SKM-1 treated with dmso at 0.1 percent for 144 hours (cell line): ENCODE results near the gene DUT.

Experiments used
- DNase-seq: peaks from one replicate; lab custom pipeline; 2025; ENCODE audit not compliant: unreplicated experiment; lab: John Stamatoyannopoulos, UW

The DUT gene

DNA sequence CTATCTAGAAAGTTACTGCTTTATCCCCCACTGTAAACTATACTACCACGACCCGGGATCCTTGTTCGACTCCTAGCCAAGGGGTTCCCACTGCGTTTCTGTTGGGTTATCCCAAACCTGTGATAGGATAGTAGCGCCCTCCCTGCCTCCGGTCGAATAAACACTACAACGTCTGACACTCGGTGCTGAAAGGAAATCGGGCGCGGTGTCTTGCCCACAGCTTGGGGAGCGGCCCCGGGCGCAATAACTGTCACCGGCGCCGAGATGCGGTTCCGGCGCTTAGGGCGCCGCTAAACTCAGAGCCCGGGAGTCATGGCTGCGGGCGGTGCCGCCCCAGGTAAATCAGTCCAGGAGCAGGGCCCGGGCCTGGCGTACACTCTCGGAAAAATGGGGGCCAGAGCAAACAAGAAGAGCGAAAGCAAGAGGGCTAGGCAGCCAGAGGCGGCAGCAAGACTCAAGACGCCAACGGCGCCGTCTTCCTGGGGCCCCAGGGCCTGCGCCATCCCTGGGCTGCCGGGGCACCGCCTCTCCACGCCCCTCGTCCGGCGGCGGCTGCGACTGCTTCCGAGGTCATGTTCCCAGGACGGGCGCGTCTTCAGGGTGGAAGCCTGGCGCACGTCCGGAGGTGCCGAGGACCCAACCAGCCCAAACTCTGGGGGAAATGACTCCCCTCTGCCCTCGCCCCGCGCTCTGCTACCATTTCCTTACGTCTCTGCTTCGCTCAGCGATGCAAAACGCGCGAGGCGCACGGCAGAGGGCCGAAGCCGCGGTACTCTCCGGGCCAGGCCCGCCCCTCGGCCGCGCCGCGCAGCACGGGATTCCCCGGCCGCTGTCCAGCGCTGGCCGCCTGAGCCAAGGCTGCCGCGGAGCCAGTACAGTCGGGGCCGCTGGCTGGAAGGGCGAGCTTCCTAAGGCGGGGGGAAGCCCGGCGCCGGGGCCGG, at the start of gene DUT:
DUT (plus strand) TSS at position 575 of the 941 bp plus-strand sequence; CDS start at position 662, 87 bp downstream.
- peak; percentile 54 for DNase-seq

DNA sequence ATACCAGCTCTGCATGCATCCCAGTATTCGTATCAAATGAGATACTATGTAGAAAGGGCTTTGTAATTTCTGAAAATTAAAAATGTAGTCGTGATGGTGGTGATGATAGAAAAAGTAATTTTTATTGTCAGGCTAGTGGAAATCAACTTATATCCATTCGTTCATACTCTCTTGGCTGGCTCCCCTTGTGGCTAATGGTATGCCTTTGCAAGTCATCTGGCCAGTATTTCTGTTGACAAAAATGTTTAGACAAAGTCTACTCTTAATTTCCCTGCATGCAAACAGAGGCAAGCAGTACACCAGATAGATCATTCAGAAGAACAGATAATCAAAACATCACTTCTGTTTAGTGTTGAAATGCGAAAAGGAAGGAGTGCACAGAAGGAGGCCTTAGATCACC, 49.6 kb upstream of the DUT start:
- no peak for DNase-seq

DNA sequence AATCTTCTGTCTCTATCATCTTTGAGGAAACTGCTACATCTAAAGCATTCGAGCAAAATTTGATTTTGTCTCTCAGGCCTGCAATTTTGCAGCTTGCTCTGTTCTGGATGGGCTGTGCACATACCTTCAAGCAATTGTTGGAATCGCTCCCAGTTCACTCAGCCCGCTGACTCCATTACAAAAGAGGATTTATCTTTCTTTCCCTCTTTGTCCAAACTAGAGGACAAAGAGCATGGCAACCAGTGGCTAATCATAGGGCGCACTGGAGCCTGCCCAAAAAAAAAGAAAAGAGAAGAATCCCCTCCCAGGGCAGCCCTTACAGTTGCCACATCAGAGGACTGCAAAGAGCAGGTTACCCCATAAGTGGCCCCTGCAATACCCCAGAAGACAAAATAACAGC, 49.0 kb upstream of the DUT start:
- no peak for DNase-seq

DNA sequence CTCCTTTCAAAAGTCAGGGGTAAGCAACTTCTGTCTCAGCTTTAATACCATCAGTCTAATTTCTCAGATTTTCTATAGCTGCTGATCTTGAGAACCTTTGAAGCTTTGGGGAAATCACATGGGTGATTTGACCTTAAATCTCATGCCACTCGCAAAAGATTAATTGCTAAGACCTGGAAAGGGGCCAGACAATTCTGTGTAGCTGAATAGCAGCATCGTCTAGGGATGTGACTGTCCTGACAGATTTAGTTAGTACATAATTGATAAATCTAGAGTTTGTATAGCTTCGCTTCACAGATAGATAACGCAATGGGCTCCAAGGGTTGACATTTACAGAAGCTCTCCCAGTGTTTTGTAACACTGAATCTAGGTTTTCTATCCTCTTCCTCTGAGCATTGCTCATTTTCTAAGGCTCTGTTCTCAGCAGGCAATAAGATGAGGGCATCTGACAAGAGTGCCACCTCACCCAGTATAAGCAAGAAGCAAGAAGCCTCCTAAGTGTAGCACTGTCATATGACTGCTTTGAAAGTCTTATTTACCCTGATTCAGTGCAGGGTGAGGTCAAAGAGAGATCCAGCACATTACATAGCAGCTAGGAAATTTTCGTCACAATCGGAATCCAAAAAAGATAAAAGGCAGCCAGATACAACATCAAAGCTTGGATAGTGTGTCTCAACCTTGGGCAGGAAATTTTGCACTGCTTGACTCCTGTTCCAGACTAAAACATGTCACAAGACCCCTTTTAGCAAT, 47.7 kb upstream of the DUT start:
- no peak for DNase-seq

DNA sequence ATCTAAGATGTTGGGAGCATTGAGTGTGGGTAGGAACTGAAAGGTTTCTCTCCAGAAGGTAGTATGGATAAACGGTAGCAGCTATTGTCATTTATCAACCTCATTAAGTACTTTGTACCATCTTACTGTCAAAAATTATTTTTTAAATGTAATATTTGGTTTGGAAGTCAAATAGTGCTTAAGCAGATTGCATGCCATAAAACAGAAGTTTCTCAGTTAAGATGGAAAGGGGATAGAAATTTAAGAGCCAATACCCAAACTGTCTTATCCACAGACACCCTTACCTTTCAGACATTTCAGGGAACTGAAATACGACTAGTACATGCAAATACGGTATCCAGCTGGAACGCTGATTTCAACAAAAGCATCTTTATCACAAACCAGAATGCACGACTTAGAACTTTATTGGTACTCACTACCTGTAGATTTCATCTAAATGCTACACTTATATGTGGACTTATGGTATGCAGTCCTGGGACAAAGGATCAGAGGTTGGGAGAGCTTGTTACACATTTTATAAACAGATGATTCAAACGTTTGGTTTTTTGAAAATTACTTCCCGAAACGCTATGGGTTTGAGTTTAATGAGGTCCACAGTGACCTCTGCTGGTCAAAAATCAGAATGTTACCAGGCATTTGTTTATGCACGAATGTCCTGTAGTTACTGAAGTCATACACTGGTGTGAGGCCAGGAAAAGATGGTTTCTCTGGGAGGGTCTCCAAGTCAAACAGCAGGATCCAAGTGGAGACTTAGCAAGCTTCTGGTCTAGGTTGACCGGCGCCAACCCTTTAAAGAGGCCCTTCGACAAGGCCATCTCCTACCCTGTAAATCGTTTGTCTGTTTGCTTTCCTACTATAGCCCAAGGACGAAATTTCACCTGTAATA, 45.7 kb upstream of the DUT start:
- peak; percentile 48 for DNase-seq

DNA sequence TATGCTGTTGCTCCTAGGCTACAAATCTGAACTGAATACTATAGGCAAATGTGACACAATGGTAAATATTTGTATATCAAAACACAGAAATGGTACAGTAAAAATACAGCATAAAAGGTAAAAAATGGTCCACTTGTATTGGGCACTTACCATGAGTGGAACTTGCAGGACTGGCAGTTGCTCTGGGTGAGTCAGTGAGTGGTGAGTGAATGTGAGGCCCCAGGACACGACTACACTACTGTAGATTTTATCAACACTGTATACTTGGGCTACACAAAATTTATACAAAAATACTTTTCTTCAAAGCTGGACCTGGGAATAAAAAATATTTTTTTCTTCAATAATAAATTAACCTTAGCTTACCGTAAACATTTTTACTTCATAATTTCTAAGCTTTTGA, 41.6 kb upstream of the DUT start:
- no peak for DNase-seq

DNA sequence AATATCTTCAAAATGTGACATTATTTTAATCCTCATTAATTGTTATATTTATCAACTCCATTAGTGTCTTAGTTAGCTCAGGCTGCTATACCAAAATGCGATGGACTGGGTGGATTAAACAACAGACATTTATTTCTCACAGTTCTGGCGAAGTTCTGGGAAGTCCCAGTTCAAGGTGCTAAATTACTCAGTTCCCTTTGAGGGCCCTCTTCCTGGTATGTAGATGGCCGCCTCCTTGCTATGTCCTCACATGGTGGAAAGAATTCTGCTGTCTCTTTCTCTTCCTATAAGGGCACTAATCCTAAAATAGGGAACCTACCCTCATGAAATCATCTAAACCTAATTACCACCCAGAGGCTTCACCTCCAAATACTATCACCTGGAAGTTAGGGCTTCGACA, 38.8 kb upstream of the DUT start:
- no peak for DNase-seq

DNA sequence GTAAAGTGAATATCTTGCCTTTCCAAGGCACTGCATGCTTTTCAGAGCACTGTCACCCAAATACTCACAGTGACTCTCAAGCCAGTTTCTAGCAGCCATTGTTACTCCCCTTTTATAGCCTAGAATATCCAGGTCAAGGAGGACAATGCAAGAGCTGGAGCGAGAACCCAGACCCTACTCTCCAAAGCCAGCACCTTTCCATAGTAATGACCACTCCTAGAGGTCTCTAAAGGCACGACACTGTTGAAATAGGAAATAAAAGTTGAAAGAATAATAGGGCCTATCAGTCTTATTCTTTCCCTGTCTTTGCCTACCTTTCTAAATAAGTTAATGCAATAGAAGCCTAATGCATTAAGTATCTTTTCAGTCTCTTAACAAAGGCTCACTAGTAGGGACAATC, 33.6 kb upstream of the DUT start:
- DNase-seq, result no peak

DNA sequence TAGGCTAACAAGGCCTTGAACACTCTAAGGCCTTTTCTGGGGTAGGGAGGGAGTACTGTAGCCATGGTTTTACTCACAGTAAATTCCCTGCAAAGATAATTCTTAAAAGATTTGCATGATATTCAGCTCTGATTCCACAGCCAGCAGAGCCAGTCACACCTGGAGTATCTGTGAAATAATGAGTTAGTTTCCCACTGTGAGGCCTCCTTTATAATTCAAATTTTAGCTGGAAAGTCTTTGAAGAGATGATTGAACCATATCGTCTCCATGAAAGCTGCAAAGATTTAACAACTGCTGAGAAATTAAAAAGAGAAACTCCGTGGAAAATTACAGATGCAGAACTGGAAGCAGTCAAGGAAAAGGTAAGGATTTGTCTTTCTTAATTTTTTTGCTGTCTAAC, 32.3 kb upstream of the DUT start:
- no peak for DNase-seq

DNA sequence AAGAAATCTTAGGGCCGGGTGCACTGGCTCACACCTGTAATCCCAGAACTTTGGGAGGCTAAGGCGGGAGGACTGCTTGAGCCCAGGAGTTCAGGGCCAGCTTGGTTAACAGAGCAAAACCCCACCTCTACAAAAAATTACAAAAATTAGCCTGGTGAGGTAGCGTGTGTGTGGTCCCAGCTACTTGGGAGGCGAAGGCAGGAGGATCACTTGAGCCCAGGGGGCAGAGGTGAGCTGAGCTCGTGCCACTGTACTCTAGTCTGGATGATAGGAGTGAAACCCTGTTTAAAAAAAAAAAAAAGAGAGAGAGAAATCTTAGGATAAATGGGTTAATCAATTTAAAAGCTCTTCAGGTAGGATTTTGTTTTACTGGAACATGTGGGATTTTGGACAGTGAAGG, 31.2 kb upstream of the DUT start:
- no peak for DNase-seq

DNA sequence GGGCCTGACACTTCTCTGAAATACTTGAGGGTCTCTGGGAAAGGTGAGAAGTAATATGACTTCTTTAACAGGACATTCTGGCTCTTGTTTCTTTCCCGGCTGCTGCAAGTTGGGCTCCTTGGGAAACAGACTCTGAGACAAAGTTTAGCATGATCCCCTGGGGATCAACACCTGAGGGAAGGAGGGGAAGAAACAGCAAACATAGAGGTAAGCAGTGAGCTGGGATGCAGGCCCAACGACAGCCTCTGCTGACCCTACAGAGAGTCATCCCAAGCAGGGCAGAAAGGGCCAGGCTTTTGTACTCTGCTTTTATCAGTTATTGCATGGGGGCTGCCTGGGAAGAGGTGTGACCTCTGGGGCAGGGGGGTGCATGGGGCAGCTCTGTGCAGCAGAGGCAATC, 26.8 kb upstream of the DUT start:
- DNase-seq, result no peak

DNA sequence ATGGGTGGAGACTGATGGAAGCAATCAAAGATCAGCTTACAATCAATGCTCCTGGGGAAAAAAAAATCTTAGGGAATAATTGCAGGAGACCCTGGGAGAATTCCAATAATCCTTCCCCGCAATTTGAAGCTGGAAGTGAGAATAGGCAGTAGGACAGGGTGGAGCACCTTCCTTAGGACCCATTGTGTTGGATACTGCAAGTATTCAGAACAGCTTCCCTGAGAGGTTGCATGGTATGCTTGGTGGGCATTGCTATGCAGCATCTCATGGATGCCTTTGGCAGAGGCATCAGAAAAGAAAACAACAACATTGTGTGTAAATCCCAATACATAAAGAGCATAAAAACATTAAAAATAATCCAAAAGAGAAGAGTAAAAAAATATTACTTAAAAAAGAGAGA, 24.6 kb upstream of the DUT start:
- DNase-seq, result no peak

DNA sequence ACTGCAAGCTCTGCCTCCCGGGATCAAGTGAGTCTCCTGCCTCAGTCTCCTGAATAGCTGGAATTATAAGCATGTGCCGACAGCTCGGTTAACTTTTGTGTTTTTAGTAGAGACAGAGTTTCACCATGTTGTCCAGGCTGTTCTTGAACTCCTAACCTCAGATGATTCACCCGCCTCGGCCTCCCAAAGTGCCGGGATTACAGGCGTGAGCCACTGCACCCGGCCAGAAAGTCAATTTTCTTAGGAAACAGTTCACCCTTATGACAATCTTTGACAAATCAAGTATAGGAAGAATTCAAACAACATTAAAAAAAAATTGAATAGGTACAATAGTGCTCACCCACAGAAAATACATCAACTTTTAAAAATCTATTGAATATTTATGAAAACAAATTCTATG, 23.6 kb upstream of the DUT start:
- no peak for DNase-seq

DNA sequence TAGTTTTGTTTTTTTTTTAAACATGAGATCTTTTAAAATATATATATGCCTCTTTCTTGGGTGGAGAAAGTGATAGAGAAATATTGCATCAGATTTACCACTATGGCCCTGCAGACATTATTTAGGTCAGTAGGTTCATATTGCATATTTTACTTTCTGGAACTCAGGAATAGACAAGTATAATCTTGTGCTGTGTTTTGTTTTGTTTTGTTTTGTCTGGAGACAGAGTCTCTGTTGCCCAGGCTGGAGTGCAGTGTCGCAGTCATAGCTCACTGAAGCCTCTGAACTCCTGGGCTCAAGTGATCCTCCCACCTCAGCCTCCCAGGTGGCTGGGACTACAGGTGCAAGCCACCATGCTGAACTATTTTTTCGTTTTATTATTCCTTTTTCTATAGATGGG, 21.5 kb upstream of the DUT start:
- DNase-seq, result no peak

DNA sequence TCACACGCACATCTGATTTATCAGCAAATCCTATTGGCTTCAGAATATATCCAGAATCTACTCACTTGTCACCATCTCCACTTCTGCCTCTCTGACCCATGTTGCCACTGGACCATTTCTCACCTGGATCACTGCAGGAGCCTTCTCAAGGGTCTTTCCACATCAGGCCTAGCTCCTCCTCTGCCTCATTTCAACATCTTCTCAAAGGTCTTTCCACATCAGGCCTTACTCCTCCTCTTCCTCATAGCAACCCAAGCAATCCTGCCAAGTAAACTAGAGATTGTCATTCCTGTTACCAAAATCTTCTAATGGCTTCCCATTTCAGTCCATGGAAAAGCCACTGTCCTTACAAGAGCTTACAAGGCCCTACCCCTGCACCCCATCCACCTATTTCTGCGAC, 18.0 kb upstream of the DUT start:
- peak; percentile 59 for DNase-seq

DNA sequence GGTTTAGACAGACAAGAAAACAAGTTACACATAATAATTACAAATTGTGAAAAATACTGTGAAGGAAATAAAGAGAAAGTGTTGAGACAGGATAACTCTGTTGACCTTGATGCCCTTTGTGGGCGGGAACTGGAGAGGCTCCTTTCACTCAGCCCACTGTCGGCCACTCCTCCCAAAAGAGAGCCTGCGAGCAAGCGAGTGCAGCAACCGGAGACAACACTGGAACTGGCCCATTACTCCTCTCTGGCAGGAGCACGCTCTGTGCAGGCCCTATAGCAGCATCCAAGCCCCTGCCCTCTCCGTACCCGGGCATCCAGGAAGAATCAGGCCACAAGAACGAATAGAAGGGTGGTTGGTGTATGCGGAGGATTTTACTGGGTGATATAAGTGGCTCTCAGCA, 16.2 kb upstream of the DUT start:
- DNase-seq, result no peak

DNA sequence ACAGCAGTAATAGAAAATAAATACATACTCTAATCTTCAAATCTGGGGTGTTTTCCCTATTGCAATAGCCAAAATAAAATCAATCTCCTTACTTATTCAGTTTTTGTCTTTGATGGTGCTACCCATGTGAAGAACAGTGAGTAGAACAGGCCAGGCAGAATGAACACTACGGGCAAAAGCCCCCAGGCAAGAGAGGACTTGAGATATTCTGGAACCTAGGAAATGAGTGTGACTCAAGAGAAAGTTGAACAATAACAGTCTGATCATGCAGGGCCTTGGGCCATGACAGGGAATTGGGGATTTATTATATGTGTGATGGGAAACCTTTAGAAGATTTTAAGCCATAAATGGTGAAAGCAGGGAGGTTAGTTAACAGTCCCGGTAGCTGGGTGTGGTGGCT, 14.0 kb upstream of the DUT start:
- DNase-seq, result no peak

DNA sequence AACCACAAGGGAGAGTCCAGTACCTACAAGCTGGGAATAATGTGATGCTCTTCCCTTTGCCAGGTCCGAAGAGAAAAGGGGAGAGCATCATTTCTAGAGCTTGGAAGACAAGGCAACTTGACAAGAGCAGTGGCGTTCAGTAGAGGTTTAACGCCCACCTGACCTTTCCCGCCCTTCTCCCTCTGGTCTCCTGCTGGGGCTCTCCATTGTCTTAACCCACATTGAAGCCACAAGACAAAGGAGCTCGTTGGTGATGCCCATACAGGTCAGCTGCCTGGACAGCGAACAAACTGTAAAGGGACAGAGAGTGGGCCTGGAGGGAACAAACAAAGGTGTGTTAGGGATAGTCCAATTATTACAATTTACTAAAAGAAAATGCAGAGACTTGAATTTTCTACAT, 13.1 kb upstream of the DUT start:
- no peak for DNase-seq

DNA sequence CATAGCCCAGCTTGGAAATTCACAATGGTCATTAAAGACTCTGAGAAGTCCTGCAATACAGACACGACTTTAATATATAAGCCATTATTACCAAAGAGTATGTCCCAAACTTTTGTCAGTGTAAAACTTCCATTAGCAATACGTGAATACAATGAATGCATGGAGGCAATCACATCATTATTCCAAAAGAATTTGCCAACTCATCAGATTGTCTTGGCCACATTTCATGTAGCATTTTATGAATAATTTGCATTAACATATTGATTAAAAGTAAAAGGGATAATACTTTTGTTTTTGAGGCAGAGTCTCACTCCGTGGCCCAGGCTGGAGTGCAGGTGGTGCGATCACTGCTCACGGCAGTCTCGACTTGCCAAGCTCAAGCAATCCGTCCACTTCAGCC, 7.9 kb upstream of the DUT start:
- no peak for DNase-seq

DNA sequence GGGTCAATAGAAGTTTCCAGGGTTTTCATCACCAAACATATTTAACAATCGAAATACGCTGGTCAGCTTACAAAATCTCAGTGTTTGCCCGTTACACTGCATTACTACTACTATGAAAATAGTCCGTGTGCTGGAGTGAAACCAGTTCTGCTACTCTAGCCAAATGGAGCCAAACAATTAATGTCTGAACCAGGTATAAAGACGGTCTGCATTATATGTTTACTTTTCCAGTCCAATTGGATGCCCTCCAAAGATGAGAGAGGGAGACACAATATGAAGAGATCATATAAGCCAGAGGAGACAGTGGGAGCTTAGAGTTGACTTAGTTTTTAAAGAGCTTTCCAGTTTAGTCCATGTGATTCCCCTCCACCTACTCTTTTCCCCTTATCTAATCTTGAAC, 6.3 kb upstream of the DUT start:
- DNase-seq, result no peak

DNA sequence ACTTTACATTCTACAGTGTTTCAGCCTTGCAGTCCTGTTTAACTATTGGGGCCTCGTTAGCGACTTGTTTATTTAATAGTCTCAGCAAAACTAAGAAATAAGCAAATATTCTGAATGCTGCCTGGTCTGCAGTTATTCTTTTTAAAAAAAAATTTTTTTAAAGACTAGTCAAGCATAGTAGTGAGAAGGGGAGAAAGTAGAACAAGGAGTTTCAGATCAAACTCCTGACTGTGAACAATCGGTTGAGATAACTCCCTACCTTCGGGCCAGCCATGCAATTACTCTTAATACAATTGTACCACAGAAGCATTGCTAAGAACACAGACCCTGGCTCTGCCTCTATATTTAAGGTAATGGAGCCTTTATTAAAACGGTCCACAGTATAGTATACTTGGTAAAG, 5.8 kb upstream of the DUT start:
- no peak for DNase-seq
